K562 (cell line): ENCODE data around the gene PTPN9. TPM values are rescaled to one million over a fixed set of nuclear protein-coding genes. Genes with fewer than 3 reads are reported as not detected.

Experiments
- ETS1 ChIP-seq: conservative IDR thresholded peaks from 2 replicates; pipeline ENCODE4 v1.6.1; 2011; ENCODE audit warnings: low read depth, mild to moderate bottlenecking, low read length; ENCODE audit not compliant: control insufficient read depth
- MYC ChIP-seq, 2 experiments: fragments of 250-450 bp in 1 of 2; sonication (Bioruptor Pico) in 1 of 2; IDR thresholded peaks; 2 replicates each; pipeline versions ENCODE4 v1.5.1 to v1.6.1; 2012 to 2021; ENCODE audit warnings: low read depth in 2 of 2, borderline replicate concordance in 1 of 2, improper control_type of control experiment in 1 of 2, low read length in 1 of 2, mild to moderate bottlenecking in 1 of 2, moderate library complexity in 1 of 2
- NKRF ChIP-seq: fragments of 450-650 bp; IDR thresholded peaks from 2 replicates; pipeline ENCODE4 v1.6.1; 2016; ENCODE audit warnings: borderline replicate concordance
- POLR2G ChIP-seq: fragments of 200-400 bp; formaldehyde crosslinking; IDR thresholded peaks from 2 replicates; pipeline ENCODE4 v1.6.1; 2017; ENCODE audit warnings: low read depth, mild to moderate bottlenecking, antibody characterized with exemption, low read length, moderate library complexity
- RAD51 ChIP-seq: fragments of 450-650 bp; IDR thresholded peaks from 2 replicates; pipeline ENCODE4 v1.7.1; 2016; ENCODE audit warnings: low read depth, mild to moderate bottlenecking, borderline replicate concordance
- RBM14 ChIP-seq: fragments of 200-400 bp; formaldehyde crosslinking; IDR thresholded peaks from 2 replicates; pipeline ENCODE4 v1.6.1; 2018; ENCODE audit warnings: low read depth, mild to moderate bottlenecking, low read length, moderate library complexity, borderline replicate concordance; ENCODE audit not compliant: insufficient read depth
- SIRT6 ChIP-seq: IDR thresholded peaks from one replicate; pipeline ENCODE4 v1.6.1; 2012; ENCODE audit warnings: low read depth, mild to moderate bottlenecking, control low read depth, inconsistent platforms, low read length, moderate library complexity
- TBP ChIP-seq: optimal IDR thresholded peaks from 2 replicates; pipeline ENCODE3; 2011; ENCODE audit warnings: low read depth, low read length, improper control_type of control experiment
- TOE1 ChIP-seq, 2 experiments: fragments of 450-650 bp in 1 of 2; sonication (generic) in 1 of 2; formaldehyde crosslinking in 1 of 2; IDR thresholded peaks; 2 replicates each; pipeline versions ENCODE4 v1.7.1 to v1.8.0; 2016 to 2022; ENCODE audit warnings: borderline replicate concordance in 2 of 2, mild to moderate bottlenecking in 2 of 2, antibody characterized with exemption in 1 of 2, inconsistent platforms in 1 of 2, low read depth in 1 of 2, missing genetic modification reagents in 1 of 2, moderate library complexity in 1 of 2
- TRIM24 ChIP-seq, 2 experiments: fragments of 450-650 bp; IDR thresholded peaks; 2 replicates each; pipeline ENCODE4 v1.6.1; 2016
- U2AF2 ChIP-seq: fragments of 200-400 bp; formaldehyde crosslinking; optimal IDR thresholded peaks from 2 replicates; pipeline ENCODE3; 2017; ENCODE audit warnings: low read depth, mild to moderate bottlenecking, low read length
- XRCC4 ChIP-seq: IDR thresholded peaks from one replicate; pipeline ENCODE4 v1.6.1; 2011; ENCODE audit not compliant: insufficient read depth, insufficient read length; ENCODE audit errors: extremely low read depth
- ZBTB34 ChIP-seq: fragments of 250-450 bp; sonication (Bioruptor Pico); IDR thresholded peaks from 2 replicates; pipeline ENCODE4 v1.8.0; 2021; ENCODE audit warnings: mild to moderate bottlenecking, moderate library complexity
- ZC3H8 ChIP-seq: fragments of 450-650 bp; IDR thresholded peaks from 2 replicates; pipeline ENCODE4 v1.6.1; 2017
- ZEB2 ChIP-seq: fragments of 450-650 bp; IDR thresholded peaks from 2 replicates; pipeline ENCODE4 v1.6.1; 2016
- ZNF263 ChIP-seq: sonication (generic); formaldehyde crosslinking; IDR thresholded peaks from 2 replicates; pipeline ENCODE4 v1.8.0; 2022; ENCODE audit warnings: mild to moderate bottlenecking, missing genetic modification reagents, borderline replicate concordance
- ZNF449 ChIP-seq: fragments of 250-450 bp; sonication (Bioruptor Pico); IDR thresholded peaks from 2 replicates; pipeline ENCODE4 v1.8.0; 2022; ENCODE audit warnings: moderate library complexity, mild to moderate bottlenecking, inconsistent platforms
- ZNF589 ChIP-seq: fragments of 200-800 bp; sonication (Bioruptor generic); IDR thresholded peaks from 2 replicates; pipeline ENCODE4 v1.6.1; 2016; ENCODE audit warnings: low read depth, missing genetic modification characterization, missing compliant biosample characterization
- ZNF699 ChIP-seq: fragments of 250-450 bp; sonication (Bioruptor Pico); IDR thresholded peaks from 2 replicates; pipeline ENCODE4 v1.8.0; 2021; ENCODE audit warnings: mild to moderate bottlenecking, moderate library complexity; ENCODE audit not compliant: insufficient replicate concordance
- ZNF778 ChIP-seq: fragments of 450-650 bp; formaldehyde crosslinking; IDR thresholded peaks from 2 replicates; pipeline ENCODE4 v1.4.0; 2020; ENCODE audit warnings: mild to moderate bottlenecking, moderate library complexity
- polyA plus RNA-seq, 8 experiments: library from polyadenylated mRNA; depleted of rRNA in 4 of 8; stranded (reverse) in 5 of 8; unstranded in 3 of 8; fragments of >200 nt; fragmentation: Nextera tagmentation in 2 of 8; fragmentation: Illumina TruSeq in 1 of 8; extraction: Ambion mirVana in 2 of 8; extraction: Trizol in 1 of 8; gene quantifications; 2 replicates each; pipeline versions ENCODE4 v1.2.1 to v1.2.3, GENCODE V29; 2011 to 2014; ENCODE audit warnings: inconsistent platforms in 1 of 8, missing spikeins in 1 of 8
- total RNA-seq, 7 experiments: library from RNA; depleted of rRNA in 6 of 7; stranded (reverse); fragments of >200 nt in 6 of 7; fragmentation: Illumina TruSeq in 2 of 7; extraction: Trizol in 2 of 7; gene quantifications; 2 replicates each; pipeline versions ENCODE4 v1.2.1 to v1.2.3, GENCODE V29; 2011 to 2021; ENCODE audit warnings: low replicate concordance in 1 of 7

PTPN9 gene
- total and polyA plus RNA-seq, 9 of the 15 experiments (the other 6 are each of a cell fraction or from before 2014, with no cell fraction given) = 5.0 to 24.0 (median 14.2) TPM

- TF ChIP-seq POLR2G (peak; percentile 58; the same call in 1 of the 2 replicates), SIRT6 (no peak), TOE1 (IDR thresholded peaks at IDR 0.05; ENCODE audit: borderline replicate concordance) (no peak), TOE1 (CRISPR knock-in tag; IDR thresholded peaks at IDR 0.05; ENCODE audit: borderline replicate concordance, low read depth) (no peak), ETS1 (peak; percentile 16; the same call in 1 of the 2 replicates), XRCC4 (no peak), U2AF2 (no peak), ZNF263 (CRISPR knock-in tag) (peak; percentile 34; the same call in 1 of the 2 replicates), TRIM24 (IDR thresholded peaks at IDR 0.05) (no peak), RBM14 (no peak), ZNF778 (no peak), ZEB2 (no peak), ZNF449 (no peak), ZC3H8 (no peak), NKRF (peak; percentile 95), MYC (IDR thresholded peaks at IDR 0.05; ENCODE audit: low read depth, low read length) (peak; percentile 28; the same call in 1 of the 2 replicates), MYC (CRISPR knock-in tag; IDR thresholded peaks at IDR 0.05; ENCODE audit: borderline replicate concordance, low read depth) (no peak), ZBTB34 (CRISPR knock-in tag) (no peak), ZNF589 (CRISPR knock-in tag) (no peak), ZNF699 (CRISPR knock-in tag) (no peak), RAD51 (no peak), TBP (no peak)
These were observed 128.6 kb downstream of the PTPN9 start (continued) for GRCh38 chr15:75450307-75451201.
